HAP-1 (cell line): ENCODE data around the gene CAPS.
A peak's percentile ranks its signal among the peaks of the same experiment; 100 is the strongest.
"Not testable (repeated sequence)": the region's sequence is repeated elsewhere in the genome, so short reads cannot be mapped to it uniquely, and the experiment has no call there.

Experiments
- DNase-seq, 2 experiments: peaks; one replicate each; pipeline ENCODE4 v3.0.0-alpha.2; 2016 to 2020; ENCODE audit warnings: low spot score in 2 of 2
- H3K27me3 ChIP-seq: fragments of 250-450 bp; sonication (Bioruptor Pico); 2 replicates; pipeline ENCODE4 v1.5.1; 2020; ENCODE audit warnings: low read depth, mild to moderate bottlenecking, moderate library complexity
- H3K36me3 ChIP-seq: fragments of 250-450 bp; sonication (Bioruptor Pico); replicated peaks from 2 replicates; pipeline ENCODE4 v1.5.1; 2020; ENCODE audit warnings: mild to moderate bottlenecking
- H3K4me1 ChIP-seq: fragments of 250-450 bp; sonication (Bioruptor Pico); 2 replicates; pipeline ENCODE4 v1.5.1; 2020; ENCODE audit warnings: mild to moderate bottlenecking
- H3K4me3 ChIP-seq: fragments of 250-450 bp; sonication (Bioruptor Pico); 2 replicates; pipeline ENCODE4 v1.5.1; 2020; ENCODE audit warnings: mild to moderate bottlenecking, moderate library complexity
- H3K9me3 ChIP-seq: fragments of 250-450 bp; sonication (Bioruptor Pico); 2 replicates; pipeline ENCODE4 v1.5.1; 2020; ENCODE audit warnings: mild to moderate bottlenecking, moderate library complexity
- in situ Hi-C: fragments of 300-500 bp; cut with MboI; formaldehyde crosslinking; loops from 3 replicates; pipeline ENCODE4 v1.14.3; 2020; ENCODE audit warnings: low sequenced_read_pairs, inconsistent platforms, mixed read lengths

The CAPS gene

GRCh38 chr19:5913739-5914357 is at the start of gene CAPS:
Gene CAPS, plus strand, starts transcription at chr19:5914254. Its CDS starts 153 bp downstream, at chr19:5914407.
- peaks cover 28% of the 10 kb centered on the region for H3K36me3 ChIP-seq
- no peaks in the 10 kb centered on the region for H3K27me3 ChIP-seq
- no peaks in the 10 kb centered on the region for H3K4me1 ChIP-seq
- H3K9me3 ChIP-seq, result no peaks in the 10 kb centered on the region
- in situ Hi-C loops, result no loop called here
- no peak within 1 kb of the TSS for H3K4me3 ChIP-seq
- no peak for DNase-seq

DNA sequence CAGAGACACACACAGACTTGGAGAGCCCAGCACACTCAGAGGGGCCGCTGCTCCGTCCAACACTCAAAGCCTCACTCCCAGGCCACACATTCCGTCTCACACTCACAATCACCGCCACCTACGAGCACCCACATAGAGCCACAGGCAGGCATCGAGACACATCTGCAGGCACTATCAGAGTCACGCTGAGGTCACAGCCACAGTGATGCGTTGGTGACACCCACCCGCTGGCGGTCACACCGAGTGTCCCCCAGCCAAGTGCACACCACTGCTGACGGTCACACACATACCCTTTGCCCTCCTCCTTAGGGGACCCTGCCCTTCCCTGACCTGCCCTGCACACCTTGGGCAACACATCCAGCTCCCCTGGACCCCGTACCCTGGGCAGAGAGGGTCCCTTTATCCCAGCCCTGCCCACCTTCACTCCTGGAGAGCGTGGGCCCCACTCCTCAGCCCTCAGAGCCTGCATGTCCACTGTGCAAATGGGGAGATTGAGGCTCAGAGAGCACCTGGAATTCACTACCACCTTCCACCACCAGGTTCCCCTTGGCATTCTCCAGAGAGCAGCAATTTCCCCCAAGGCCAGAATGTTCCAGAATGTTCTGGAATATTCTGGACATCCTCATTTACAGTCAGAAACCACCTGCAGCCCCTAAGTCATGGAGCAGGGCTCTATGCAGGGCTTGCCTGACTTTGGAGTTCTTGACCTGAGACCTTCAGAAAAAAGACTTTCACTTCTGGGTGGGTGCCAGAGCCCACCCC is 49.1 kb upstream of the CAPS start:
- Histone ChIP-seq H3K9me3 (no peaks in the 10 kb centered on the region), H3K36me3 (no peaks in the 10 kb centered on the region), H3K27me3 (no peaks in the 10 kb centered on the region), H3K4me3 (no peak overlapping the region), H3K4me1 (no peaks in the 10 kb centered on the region)
- in situ Hi-C loops, result no loop called here
- no peak for DNase-seq

- H3K36me3 ChIP-seq, result no peaks in the 10 kb centered on the region
- in situ Hi-C loops, result no loop called here
- H3K4me3 ChIP-seq, result no peak overlapping the region
- no peaks in the 10 kb centered on the region for H3K9me3 ChIP-seq
- no peak for DNase-seq
- no peaks in the 10 kb centered on the region for H3K27me3 ChIP-seq
- no peaks in the 10 kb centered on the region for H3K4me1 ChIP-seq
These were observed 48.3 kb upstream of the CAPS start for GRCh38 chr19:5865772-5866171.

DNA sequence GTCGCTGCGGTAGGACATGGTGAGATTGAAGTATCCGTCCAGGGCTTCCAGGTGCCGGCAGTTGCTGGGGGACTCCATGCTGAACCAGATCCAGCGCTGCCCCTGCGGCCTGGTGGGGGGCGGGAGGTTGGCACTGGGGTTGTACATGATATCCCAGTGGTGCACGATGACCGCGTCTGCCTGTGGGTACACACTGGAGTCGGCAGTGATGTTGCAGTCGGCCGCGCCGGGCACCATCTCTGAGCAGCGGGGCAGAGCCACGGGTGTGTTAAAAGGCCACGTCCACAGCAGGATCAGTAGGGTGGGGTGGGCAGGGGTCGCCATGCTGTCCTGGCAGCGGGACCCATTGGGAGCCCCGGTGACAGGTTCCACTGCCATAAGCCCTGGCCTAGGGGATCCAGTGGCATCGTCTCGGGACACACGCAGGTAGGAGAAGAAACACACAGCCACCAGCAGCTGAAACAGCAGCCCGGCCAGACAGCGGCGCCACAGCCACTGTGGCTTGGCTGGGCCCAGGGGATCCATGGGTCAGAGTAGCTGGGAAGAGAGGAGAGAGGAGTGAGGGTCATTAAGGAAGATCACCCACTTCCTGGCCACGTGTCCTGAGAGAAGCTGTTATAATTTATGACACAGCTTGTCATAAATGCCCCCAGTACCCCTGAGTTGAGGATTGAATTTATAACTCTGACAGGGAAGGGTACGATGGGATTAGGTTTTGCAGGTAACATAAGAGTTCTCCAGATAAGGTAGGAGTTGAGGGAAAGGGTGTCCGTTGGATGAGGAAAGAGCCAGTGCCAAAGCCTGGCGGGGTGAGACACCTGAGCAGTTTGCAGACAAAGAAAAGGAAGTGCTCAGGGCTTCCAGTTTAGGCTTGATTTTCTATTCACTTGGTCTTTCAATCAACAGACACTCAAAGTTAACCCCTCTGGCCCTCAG is 46.6 kb upstream of the CAPS start:
- in situ Hi-C loops, result no loop called here
- Histone ChIP-seq H3K4me1 (no peaks in the 10 kb centered on the region), H3K27me3 (no peaks in the 10 kb centered on the region)

DNA sequence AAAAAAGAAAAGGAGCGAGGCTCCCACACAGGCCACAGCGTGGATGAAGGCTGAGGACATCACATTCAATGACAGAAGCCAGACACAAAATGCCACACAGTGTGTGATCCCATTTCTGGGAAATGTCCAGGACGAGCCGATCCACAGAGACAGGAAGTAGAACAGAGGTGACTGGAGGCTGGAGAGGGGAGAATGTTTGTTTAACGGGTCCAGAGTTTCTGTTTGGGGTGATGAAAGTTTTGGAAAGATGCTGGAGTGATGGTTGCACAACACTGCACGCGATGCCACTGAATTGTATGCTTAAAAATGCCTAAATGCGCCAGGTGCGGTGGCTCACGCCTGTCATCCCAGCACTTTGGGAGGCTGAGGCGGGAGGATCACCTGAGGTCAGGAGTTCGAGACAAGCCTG is 43.1 kb upstream of the CAPS start:
- in situ Hi-C loops, result no loop called here
- Histone ChIP-seq H3K27me3 (no peaks in the 10 kb centered on the region), H3K9me3 (no peaks in the 10 kb centered on the region), H3K4me3 (no peak overlapping the region), H3K4me1 (no peaks in the 10 kb centered on the region), H3K36me3 (no peaks in the 10 kb centered on the region)
- no peak for DNase-seq

More for the DNA sequence above, 46.6 kb upstream of the CAPS start:
- Histone ChIP-seq H3K9me3 (no peaks in the 10 kb centered on the region), H3K4me3 (no peak overlapping the region), H3K36me3 (no peaks in the 10 kb centered on the region)
- DNase-seq, result no peak

- Histone ChIP-seq H3K4me1 (peaks cover 9% of the 10 kb centered on the region), H3K4me3 (no peak overlapping the region), H3K9me3 (no peaks in the 10 kb centered on the region), H3K27me3 (no peaks in the 10 kb centered on the region), H3K36me3 (no peaks in the 10 kb centered on the region)
- DNase-seq, result no peak
- in situ Hi-C loops, result no loop called here
These were observed 40.3 kb upstream of the CAPS start for GRCh38 chr19:5873617-5874199.

DNA sequence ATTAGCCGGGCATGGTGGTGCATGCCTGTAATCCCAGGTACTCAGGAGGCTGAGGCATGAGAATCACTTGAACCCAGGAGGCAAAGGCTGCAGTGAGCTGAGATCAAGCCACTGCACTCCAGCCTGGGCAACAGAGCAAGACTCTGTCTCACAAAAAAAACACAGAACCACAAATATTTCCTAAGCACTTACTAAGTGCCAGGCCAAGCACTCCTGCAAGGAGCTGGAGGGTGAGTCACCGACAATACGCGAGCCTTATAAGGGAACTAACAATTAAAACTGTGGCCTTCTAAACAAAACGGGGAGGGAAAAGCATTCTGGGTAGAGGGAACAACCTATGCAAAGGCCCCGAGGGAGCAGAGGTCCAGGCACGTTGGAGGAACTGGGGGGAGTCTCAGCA is 39.6 kb upstream of the CAPS start:
- H3K27me3 ChIP-seq, in situ Hi-C loops, DNase-seq, H3K4me3 ChIP-seq, H3K4me1 ChIP-seq, H3K36me3 ChIP-seq, H3K9me3 ChIP-seq: not testable (repeated sequence)

DNA sequence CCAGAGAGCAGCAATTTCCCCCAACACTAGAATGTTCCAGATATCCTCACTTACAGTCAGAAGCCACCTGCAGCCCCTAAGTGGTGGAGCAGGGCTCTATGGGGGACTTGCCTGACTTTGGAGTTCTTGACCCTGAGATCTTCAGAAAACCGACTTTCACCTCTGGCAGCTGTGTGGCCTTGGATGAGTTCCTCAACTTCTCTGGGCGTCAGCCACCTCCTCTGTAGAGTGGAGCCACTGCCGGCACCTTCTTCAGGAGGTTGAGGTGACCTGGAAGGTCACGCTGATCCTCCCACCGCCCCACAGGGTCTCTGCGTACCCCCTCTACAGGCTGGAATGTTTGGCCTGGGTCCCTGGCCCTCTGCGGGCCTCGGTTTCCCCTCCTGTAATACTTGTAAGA is 36.6 kb upstream of the CAPS start:
- Histone ChIP-seq H3K4me1 (peaks cover 9% of the 10 kb centered on the region), H3K27me3 (no peaks in the 10 kb centered on the region), H3K9me3 (no peaks in the 10 kb centered on the region), H3K4me3 (no peak overlapping the region), H3K36me3 (no peaks in the 10 kb centered on the region)
- DNase-seq, result no peak
- in situ Hi-C loops, result no loop called here

DNA sequence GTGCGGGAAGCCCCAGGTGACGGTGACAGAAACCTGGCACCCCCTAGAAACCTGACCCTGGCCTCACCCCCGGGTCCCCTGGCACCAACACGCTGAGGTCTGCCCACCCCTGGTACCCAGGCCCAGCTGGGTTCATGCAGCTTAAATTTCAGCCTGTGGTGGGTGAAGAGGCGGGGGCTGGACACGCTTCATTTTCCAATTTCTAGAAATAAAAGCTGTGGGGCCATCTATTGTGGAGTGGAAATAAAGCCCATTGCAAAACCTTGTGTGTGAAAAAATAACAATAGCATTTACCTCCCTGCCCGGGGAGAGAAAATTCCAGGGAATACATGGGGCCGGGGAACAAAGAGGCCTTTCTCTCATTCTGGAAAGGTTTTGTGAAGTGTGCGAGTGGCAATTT is 36.2 kb upstream of the CAPS start:
- in situ Hi-C loops, result no loop called here
- Histone ChIP-seq H3K4me1 (peaks cover 9% of the 10 kb centered on the region), H3K9me3 (no peaks in the 10 kb centered on the region), H3K4me3 (no peak overlapping the region), H3K27me3 (no peaks in the 10 kb centered on the region), H3K36me3 (no peaks in the 10 kb centered on the region)
- peak; percentile 67 to 77 for DNase-seq

GRCh38 chr19:5880196-5880595 is 33.9 kb upstream of the CAPS start:
- Histone ChIP-seq H3K9me3 (no peaks in the 10 kb centered on the region), H3K36me3 (no peaks in the 10 kb centered on the region), H3K4me1 (peaks cover 9% of the 10 kb centered on the region), H3K27me3 (no peaks in the 10 kb centered on the region), H3K4me3 (no peak overlapping the region)
- in situ Hi-C loops, result no loop called here
- DNase-seq, result no peak

DNA sequence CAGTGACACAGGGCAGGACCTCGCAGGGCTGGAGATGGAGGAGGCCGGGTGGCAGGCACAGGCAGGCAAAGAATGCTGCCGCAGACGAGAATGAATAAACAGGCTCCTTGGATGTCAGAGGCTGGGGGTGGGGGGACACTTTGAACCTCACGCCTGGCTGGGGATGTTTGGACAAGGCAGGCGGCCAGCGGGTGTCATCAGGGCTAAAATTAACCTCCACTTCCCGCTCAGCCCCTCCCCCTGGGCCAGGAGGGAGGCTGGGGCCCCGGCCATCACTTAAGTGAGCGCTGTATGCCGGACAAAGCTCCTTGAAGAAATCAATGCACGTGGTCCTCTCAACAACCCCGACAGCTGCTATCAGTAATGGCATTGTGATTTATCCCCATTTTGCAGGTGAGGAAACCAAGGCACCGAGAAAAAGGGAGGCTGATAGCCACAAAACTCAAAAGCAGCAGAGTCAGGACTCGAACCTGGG is 33.4 kb upstream of the CAPS start:
- Histone ChIP-seq H3K4me3 (no peak overlapping the region), H3K36me3 (no peaks in the 10 kb centered on the region)

DNA sequence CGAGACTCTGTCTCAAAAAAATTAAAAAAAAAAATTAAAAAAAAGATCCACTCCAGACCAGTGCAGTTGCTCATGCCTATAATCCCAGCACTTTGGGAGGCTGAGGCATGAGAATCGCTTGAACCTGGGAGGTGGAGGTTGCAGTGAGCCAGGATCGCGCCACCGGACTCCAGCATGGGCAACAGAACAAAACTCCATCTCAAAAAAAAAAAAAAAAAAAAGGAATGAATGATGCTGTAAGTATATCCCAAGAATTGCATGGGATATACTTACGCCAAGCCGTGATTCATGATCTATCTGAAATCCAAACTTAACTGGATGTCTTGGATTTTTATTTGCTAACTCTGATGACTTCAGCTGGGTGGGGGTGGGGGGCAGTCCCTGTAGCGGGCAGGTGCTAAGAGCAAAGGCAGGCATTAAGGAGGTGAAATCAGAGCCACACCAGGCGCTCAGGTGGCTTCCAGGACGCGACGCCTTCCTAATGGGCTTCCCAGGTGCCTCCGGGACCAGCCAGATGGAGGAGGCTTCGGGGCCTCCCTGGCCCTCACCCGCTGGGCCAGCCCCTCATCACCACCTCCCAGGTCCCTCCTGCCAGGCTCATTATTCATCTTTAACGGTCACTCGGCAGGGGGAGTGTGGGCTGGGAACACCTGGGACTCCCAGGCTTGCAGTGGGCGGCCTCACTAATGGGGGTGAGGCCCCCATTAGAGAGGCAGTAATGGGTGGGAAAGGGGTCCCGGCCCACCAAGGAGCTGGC is 32.3 kb upstream of the CAPS start:
- H3K36me3 ChIP-seq, result no peaks in the 10 kb centered on the region
- no peak for DNase-seq
- H3K4me3 ChIP-seq, result no peak overlapping the region
- H3K27me3 ChIP-seq, result no peaks in the 10 kb centered on the region
- H3K4me1 ChIP-seq, result peaks cover 9% of the 10 kb centered on the region
- in situ Hi-C loops, result no loop called here
- no peaks in the 10 kb centered on the region for H3K9me3 ChIP-seq

More for the DNA sequence above, 33.4 kb upstream of the CAPS start:
- Histone ChIP-seq H3K9me3 (no peaks in the 10 kb centered on the region), H3K27me3 (no peaks in the 10 kb centered on the region), H3K4me1 (peaks cover 9% of the 10 kb centered on the region)
- no peak for DNase-seq
- in situ Hi-C loops, result no loop called here

- in situ Hi-C loops, result no loop called here
- H3K4me3 ChIP-seq, result no peak overlapping the region
- DNase-seq, result no peak
- H3K27me3 ChIP-seq, result no peaks in the 10 kb centered on the region
- H3K9me3 ChIP-seq, result no peaks in the 10 kb centered on the region
- H3K36me3 ChIP-seq, result no peaks in the 10 kb centered on the region
- H3K4me1 ChIP-seq, result peaks cover 7% of the 10 kb centered on the region
These were observed 31.6 kb upstream of the CAPS start for GRCh38 chr19:5882421-5882968.
